ENCODE data around the gene MYH9.
"Not testable (repeated sequence)": the region's sequence is repeated elsewhere in the genome, so short reads cannot be mapped to it uniquely, and the experiment has no call there.

MYH9 gene

GRCh38 chr22:36424901-36425579, 37.3 kb upstream of the MYH9 start:
- H3K27me3 ChIP-seq = no peaks in the 10 kb centered on the region
- H3K4me3 ChIP-seq = no peak overlapping the region
- no peaks in the 10 kb centered on the region for H3K9me3 ChIP-seq
- H3K27ac ChIP-seq = peak overlapping the region; percentile 88
- H3K4me1 ChIP-seq = peaks cover 74% of the 10 kb centered on the region
- H3K36me3 ChIP-seq = no peaks in the 10 kb centered on the region
- H4K20me1 ChIP-seq = no peaks in the 10 kb centered on the region
- H3K9ac ChIP-seq = peak overlapping the region; percentile 72
- TF ChIP-seq Cebpa-rat (IDR thresholded peaks at IDR 0.05) = no peak
- H3K4me2 ChIP-seq = peak overlapping the region; percentile 90

- not testable (repeated sequence) for H3K27me3 ChIP-seq, H3K9me3 ChIP-seq, H3K4me3 ChIP-seq, H3K9ac ChIP-seq, H3K36me3 ChIP-seq, H4K20me1 ChIP-seq, H3K27ac ChIP-seq
- Histone ChIP-seq H3K4me1 (peaks cover 79% of the 10 kb centered on the region), H3K4me2 (peak overlapping the region; percentile 54)
Measured at GRCh38 chr22:36424466-36424865, 36.7 kb upstream of the MYH9 start.

- peaks cover 87% of the 10 kb centered on the region for H3K4me1 ChIP-seq
- H3K9ac ChIP-seq = no peak overlapping the region
Measured at GRCh38 chr22:36423461-36424404, 36.0 kb upstream of the MYH9 start.

GRCh38 chr22:36422287-36423014, 34.7 kb upstream of the MYH9 start:
- H3K9ac ChIP-seq = no peak overlapping the region
- H3K27ac ChIP-seq = 0 out of 2 replicates have a peak overlapping the region, but pooled peaks have one; percentile 37
- H3K27me3 ChIP-seq = no peaks in the 10 kb centered on the region
- no peak for TF ChIP-seq Cebpa-rat (IDR thresholded peaks at IDR 0.05)
- H3K4me1 ChIP-seq = peaks cover 97% of the 10 kb centered on the region
- H3K9me3 ChIP-seq = no peaks in the 10 kb centered on the region
- H3K36me3 ChIP-seq = no peaks in the 10 kb centered on the region
- no peaks in the 10 kb centered on the region for H4K20me1 ChIP-seq
- H3K4me3 ChIP-seq = no peak overlapping the region
- H3K4me2 ChIP-seq = peak overlapping the region; percentile 77

More at GRCh38 chr22:36423461-36424404, 36.0 kb upstream of the MYH9 start:
- no peak for TF ChIP-seq Cebpa-rat (IDR thresholded peaks at IDR 0.05)
- no peaks in the 10 kb centered on the region for H4K20me1 ChIP-seq
- H3K4me2 ChIP-seq = peak overlapping the region; percentile 77
- H3K27me3 ChIP-seq = no peaks in the 10 kb centered on the region
- no peak overlapping the region for H3K27ac ChIP-seq
- H3K4me3 ChIP-seq = no peak overlapping the region
- no peaks in the 10 kb centered on the region for H3K9me3 ChIP-seq
- no peaks in the 10 kb centered on the region for H3K36me3 ChIP-seq

GRCh38 chr22:36419912-36420882, 32.4 kb upstream of the MYH9 start:
- Histone ChIP-seq H3K4me1 (peaks cover 98% of the 10 kb centered on the region), H3K27me3 (no peaks in the 10 kb centered on the region), H3K9me3 (no peaks in the 10 kb centered on the region), H3K27ac (peak overlapping the region; percentile 65; the same call in 1 of the 2 replicates), H3K4me3 (no peak overlapping the region), H4K20me1 (no peaks in the 10 kb centered on the region), H3K4me2 (peak overlapping the region; percentile 78), H3K9ac (no peak overlapping the region; the same call in 1 of the 2 replicates), H3K36me3 (no peaks in the 10 kb centered on the region)
- no peak for TF ChIP-seq Cebpa-rat (IDR thresholded peaks at IDR 0.05)

GRCh38 chr22:36419177-36419911, 31.6 kb upstream of the MYH9 start:
- TF ChIP-seq Cebpa-rat (IDR thresholded peaks at IDR 0.05) = no peak
- Histone ChIP-seq H3K4me1 (peaks cover 98% of the 10 kb centered on the region), H3K27ac (peak overlapping the region; percentile 65), H3K9me3 (no peaks in the 10 kb centered on the region), H3K4me3 (peak overlapping the region; percentile 37; the same call in 1 of the 2 replicates), H3K4me2 (peak overlapping the region; percentile 78), H3K27me3 (no peaks in the 10 kb centered on the region), H4K20me1 (no peaks in the 10 kb centered on the region), H3K9ac (peak overlapping the region; percentile 65), H3K36me3 (no peaks in the 10 kb centered on the region)

- Histone ChIP-seq H3K4me3 (no peak overlapping the region), H3K27ac (peak overlapping the region; percentile 65), H4K20me1 (no peaks in the 10 kb centered on the region), H3K9me3 (no peaks in the 10 kb centered on the region), H3K4me2 (peak overlapping the region; percentile 78), H3K36me3 (no peaks in the 10 kb centered on the region), H3K4me1 (peaks cover 93% of the 10 kb centered on the region), H3K27me3 (no peaks in the 10 kb centered on the region), H3K9ac (peak overlapping the region; percentile 0; the same call in 1 of the 2 replicates)
- no peak for TF ChIP-seq Cebpa-rat (IDR thresholded peaks at IDR 0.05)
Measured at GRCh38 chr22:36417281-36417686, 29.5 kb upstream of the MYH9 start.
